HAP-1 (cell line): Measurements from ENCODE around the gene ZBTB25.
A peak's percentile ranks its signal among the peaks of the same experiment; 100 is the strongest.

Experiments
- DNase-seq, 2 experiments: peaks; one replicate each; pipeline ENCODE4 v3.0.0-alpha.2; 2016 to 2020; ENCODE audit warnings: low spot score in 2 of 2
- H3K27me3 ChIP-seq: fragments of 250-450 bp; sonication (Bioruptor Pico); 2 replicates; pipeline ENCODE4 v1.5.1; 2020; ENCODE audit warnings: low read depth, mild to moderate bottlenecking, moderate library complexity
- H3K36me3 ChIP-seq: fragments of 250-450 bp; sonication (Bioruptor Pico); replicated peaks from 2 replicates; pipeline ENCODE4 v1.5.1; 2020; ENCODE audit warnings: mild to moderate bottlenecking
- H3K4me1 ChIP-seq: fragments of 250-450 bp; sonication (Bioruptor Pico); 2 replicates; pipeline ENCODE4 v1.5.1; 2020; ENCODE audit warnings: mild to moderate bottlenecking
- H3K4me3 ChIP-seq: fragments of 250-450 bp; sonication (Bioruptor Pico); 2 replicates; pipeline ENCODE4 v1.5.1; 2020; ENCODE audit warnings: mild to moderate bottlenecking, moderate library complexity
- H3K9me3 ChIP-seq: fragments of 250-450 bp; sonication (Bioruptor Pico); 2 replicates; pipeline ENCODE4 v1.5.1; 2020; ENCODE audit warnings: mild to moderate bottlenecking, moderate library complexity
- in situ Hi-C: fragments of 300-500 bp; cut with MboI; formaldehyde crosslinking; loops from 3 replicates; pipeline ENCODE4 v1.14.3; 2020; ENCODE audit warnings: low sequenced_read_pairs, inconsistent platforms, mixed read lengths

The ZBTB25 gene

DNA sequence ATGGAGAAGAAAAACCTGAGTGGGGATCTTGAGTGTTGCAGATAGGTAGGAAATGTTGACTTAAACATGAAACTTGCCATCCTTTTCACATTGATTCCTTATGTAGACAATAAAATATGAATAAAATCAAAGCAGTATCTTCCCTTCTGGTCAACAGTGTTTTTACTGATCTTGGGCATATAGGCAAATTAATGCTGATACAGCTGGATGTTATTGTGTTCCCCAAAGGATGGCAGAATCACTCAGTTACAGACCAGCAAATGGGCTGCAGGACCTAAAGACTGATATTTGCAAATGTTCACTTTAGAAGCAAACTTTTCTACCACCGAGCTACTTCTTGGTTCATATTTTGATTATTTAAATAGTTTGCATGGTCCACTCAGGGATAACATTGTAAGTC, 81.6 kb downstream of the ZBTB25 start:
- in situ Hi-C loops, result no loop called here
- no peak for DNase-seq
- Histone ChIP-seq H3K4me3 (no peak overlapping the region), H3K36me3 (peaks cover 90% of the 10 kb centered on the region), H3K4me1 (peaks cover 9% of the 10 kb centered on the region), H3K9me3 (no peaks in the 10 kb centered on the region), H3K27me3 (no peaks in the 10 kb centered on the region)

DNA sequence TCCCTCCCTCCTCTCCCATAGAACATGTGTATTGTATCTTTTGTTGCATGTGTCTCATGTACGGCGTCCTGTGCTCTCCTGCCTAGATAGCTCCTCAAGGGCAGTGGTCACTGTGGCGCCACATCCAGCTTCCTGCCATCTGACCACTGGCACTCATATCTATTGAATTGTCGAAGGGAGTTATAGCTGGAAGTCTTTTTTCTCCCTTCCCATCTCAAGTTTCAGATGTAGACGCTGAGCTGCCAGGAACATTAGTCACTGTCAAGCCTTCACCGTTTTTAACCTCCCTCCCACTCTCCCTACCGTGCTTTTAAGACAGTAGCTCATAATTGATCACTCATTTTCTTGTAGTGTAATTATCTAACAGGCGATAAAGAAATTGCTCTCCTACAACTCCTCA, 82.5 kb downstream of the ZBTB25 start:
- Histone ChIP-seq H3K36me3 (peaks cover 90% of the 10 kb centered on the region), H3K4me3 (no peak overlapping the region), H3K9me3 (no peaks in the 10 kb centered on the region), H3K27me3 (no peaks in the 10 kb centered on the region), H3K4me1 (peaks cover 9% of the 10 kb centered on the region)
- DNase-seq, result no peak
- in situ Hi-C loops, result no loop called here

DNA sequence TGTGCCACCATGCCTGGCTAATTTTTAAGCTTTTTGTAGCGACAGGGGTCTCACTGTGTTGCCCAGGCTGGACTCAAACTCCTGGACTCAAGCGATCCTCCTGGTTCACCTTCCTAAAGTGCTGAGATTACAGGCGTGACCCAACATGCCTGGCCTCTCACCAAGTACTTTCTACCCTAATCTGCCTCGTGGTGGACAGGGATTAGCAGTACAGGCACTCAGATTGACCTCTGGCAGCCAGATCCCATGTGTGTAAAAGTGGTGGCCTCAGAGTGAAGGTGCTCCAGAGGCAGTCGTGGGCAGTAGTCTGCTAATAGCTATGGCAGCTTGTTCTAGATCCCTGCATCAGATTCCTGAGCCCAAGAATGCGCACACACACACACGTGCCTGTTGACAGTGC, 84.6 kb downstream of the ZBTB25 start:
- in situ Hi-C loops, result no loop called here
- H3K36me3 ChIP-seq, result peaks cover 92% of the 10 kb centered on the region

DNA sequence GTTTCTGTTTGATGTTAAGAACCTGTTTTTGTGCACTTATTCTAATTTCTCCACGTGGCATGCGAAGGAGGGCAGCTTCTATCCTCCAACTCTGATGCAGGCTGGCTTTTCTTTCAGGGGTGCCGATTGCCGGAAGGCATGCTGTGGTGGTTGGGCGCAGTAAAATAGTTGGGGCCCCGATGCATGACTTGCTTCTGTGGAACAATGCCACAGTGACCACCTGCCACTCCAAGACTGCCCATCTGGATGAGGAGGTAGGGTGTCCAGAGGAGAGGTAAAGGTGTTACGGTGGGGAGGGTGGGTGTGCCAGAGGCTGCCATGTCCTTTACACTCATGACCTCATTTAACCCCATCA, 85.9 kb downstream of the ZBTB25 start:
- DNase-seq, result no peak
- H3K27me3 ChIP-seq, result no peaks in the 10 kb centered on the region
- no peaks in the 10 kb centered on the region for H3K4me1 ChIP-seq
- no peak overlapping the region for H3K4me3 ChIP-seq
- in situ Hi-C loops, result no loop called here
- no peaks in the 10 kb centered on the region for H3K9me3 ChIP-seq
- H3K36me3 ChIP-seq, result peaks cover 94% of the 10 kb centered on the region

More for the DNA sequence above, 84.6 kb downstream of the ZBTB25 start:
- DNase-seq, result no peak
- peaks cover 2% of the 10 kb centered on the region for H3K4me1 ChIP-seq
- H3K4me3 ChIP-seq, result no peak overlapping the region
- no peaks in the 10 kb centered on the region for H3K27me3 ChIP-seq
- H3K9me3 ChIP-seq, result no peaks in the 10 kb centered on the region

DNA sequence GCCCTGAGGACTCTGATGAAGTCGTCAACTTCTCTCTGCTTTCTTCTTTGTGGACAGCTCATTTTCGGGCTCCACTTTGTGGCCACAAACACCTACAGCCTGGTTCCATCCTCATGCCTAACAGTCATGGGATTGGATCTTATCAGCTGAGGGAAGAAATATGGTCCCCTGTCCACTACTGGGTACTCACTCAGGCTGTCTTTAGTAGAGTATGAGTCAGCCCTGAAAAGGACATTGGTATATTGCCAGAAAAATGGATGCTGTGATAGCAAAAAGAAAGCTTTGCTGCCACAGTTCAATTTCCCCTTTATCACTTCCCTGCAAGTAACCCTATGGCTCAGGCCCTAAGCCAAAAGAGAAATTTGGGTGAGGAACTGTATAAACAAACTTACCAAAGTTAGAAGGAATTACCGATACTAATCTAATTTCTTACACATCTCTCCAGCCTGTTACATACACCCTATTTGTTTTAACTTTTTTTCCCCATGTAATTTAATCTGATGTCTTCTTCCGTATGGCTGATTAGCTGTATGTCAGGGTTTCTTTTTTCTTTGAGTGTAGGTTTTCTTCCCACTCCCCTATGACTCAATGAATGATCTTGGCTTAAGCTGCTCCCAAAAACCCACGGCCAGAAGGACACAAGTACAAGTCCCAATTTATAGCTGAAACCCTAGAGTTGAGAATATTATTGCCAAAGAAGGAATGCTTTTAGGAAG, 86.4 kb downstream of the ZBTB25 start:
- H3K4me1 ChIP-seq, result no peaks in the 10 kb centered on the region
- DNase-seq, result no peak
- in situ Hi-C loops, result no loop called here
- H3K27me3 ChIP-seq, result no peaks in the 10 kb centered on the region
- no peaks in the 10 kb centered on the region for H3K9me3 ChIP-seq
- peaks cover 92% of the 10 kb centered on the region for H3K36me3 ChIP-seq
- no peak overlapping the region for H3K4me3 ChIP-seq

DNA sequence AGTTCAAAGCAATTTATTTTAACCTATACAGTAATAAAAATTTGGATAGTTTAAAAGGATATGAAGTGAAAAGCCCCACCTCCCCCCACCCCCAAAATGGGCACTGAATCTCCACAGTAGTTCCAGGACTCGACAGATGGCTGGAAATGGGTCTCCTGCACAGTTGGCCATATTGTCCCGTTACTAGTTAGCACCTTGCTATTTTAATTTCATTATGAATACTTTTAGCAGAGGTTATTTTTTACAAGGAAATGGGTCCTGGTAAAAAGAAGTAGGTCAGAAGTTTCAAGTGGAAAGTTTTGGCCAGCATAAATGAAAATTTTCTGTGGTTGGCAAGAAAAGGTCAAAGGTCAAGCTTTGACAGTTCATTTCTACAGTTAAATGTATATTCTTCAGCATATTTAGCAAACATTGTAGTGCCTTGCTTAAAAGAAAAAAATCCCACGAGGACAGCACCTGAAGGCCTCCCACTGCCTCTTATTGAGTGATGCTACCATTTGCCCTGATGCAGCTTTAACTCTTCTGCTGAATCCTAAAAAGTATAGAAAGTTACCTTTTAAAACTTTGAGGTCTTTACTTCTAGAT, 87.2 kb downstream of the ZBTB25 start:
- no peak for DNase-seq
- in situ Hi-C loops, result no loop called here
- H3K36me3 ChIP-seq, result peaks cover 92% of the 10 kb centered on the region

DNA sequence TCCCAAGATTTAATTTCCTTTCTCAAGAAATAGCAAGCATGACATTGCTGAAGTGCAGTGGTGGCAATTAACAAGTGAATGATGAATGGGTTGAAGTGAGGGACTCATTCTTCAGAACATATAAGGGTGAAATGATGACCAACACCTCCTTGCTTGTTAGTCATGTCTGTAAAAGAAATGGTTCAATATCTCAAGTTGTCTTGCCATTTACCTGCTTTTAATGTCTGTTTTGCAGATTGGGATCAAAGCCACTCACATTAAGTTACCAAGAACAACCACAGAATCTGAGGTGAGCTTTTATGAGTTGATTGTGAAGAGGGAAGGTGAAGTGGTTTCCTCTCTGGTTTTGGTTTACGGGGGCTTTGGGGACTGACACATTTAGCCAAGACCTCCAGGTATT, 91.4 kb downstream of the ZBTB25 start:
- DNase-seq, result no peak
- Histone ChIP-seq H3K36me3 (peaks cover 74% of the 10 kb centered on the region), H3K27me3 (no peaks in the 10 kb centered on the region), H3K4me3 (no peak overlapping the region), H3K9me3 (no peaks in the 10 kb centered on the region), H3K4me1 (peaks cover 9% of the 10 kb centered on the region)
- in situ Hi-C loops, result no loop called here

More for the DNA sequence above, 87.2 kb downstream of the ZBTB25 start:
- H3K4me1 ChIP-seq, result no peaks in the 10 kb centered on the region
- H3K27me3 ChIP-seq, result no peaks in the 10 kb centered on the region
- H3K4me3 ChIP-seq, result no peak overlapping the region
- no peaks in the 10 kb centered on the region for H3K9me3 ChIP-seq

DNA sequence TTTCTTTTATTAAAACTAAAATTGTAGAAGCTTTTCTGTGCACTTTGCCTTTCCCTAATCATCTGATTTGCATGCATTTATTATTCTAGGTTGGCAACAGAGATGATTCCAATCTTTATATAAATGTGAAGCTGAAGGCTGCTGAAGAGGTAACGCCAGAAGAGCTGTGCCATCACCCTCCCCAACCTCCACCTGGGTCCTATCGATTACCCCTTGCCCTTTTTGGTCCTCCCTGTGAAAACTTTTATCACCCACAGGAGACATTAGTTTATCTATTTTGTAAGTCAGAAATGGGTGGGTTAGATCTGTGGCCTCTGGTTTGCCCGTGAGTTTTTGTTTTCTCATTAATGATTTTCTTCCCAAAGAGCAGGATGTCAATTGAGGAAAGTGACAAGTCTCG, 92.6 kb downstream of the ZBTB25 start:
- peaks cover 68% of the 10 kb centered on the region for H3K36me3 ChIP-seq
- in situ Hi-C loops, result no loop called here

DNA sequence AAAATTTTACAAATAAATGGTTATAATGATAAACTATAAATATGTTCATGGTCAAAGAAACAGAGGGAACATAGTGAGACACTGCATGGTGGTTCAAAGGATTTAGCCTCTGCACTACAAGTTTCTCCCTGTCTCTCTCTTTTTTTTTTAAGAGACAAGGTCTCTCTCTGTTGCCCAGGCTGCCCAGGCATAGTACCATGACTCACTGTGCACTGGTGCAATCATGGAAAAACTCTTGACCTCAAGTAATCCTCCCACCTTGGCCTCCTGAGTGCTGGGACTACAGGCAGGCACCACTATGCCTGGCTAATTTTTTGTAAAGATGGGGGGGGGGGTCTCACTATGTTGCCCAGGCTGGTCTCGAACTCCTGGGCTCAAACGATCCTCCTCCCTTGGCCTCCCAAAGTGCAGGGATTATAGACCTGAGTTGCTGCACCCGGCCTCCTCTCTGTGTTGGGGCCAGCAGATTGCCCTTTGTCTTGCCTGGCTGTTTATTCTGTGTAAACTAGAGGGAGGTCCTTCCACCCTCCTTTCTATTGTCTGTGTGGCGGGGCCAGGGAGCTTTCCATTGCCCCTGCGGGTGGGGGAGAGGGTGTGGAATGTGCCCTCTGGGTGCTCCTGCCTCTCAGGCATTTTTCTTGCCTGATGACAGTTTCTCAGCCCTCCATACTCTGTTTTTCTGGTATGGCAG, 93.4 kb downstream of the ZBTB25 start:
- peak; percentile 49 to 79 for DNase-seq
- Histone ChIP-seq H3K9me3 (no peaks in the 10 kb centered on the region), H3K4me1 (peaks cover 9% of the 10 kb centered on the region), H3K27me3 (no peaks in the 10 kb centered on the region), H3K4me3 (no peak overlapping the region), H3K36me3 (peaks cover 65% of the 10 kb centered on the region)
- in situ Hi-C loops, result no loop called here

More for the DNA sequence above, 92.6 kb downstream of the ZBTB25 start:
- Histone ChIP-seq H3K4me1 (peaks cover 9% of the 10 kb centered on the region), H3K4me3 (no peak overlapping the region), H3K9me3 (no peaks in the 10 kb centered on the region), H3K27me3 (no peaks in the 10 kb centered on the region)
- no peak for DNase-seq

DNA sequence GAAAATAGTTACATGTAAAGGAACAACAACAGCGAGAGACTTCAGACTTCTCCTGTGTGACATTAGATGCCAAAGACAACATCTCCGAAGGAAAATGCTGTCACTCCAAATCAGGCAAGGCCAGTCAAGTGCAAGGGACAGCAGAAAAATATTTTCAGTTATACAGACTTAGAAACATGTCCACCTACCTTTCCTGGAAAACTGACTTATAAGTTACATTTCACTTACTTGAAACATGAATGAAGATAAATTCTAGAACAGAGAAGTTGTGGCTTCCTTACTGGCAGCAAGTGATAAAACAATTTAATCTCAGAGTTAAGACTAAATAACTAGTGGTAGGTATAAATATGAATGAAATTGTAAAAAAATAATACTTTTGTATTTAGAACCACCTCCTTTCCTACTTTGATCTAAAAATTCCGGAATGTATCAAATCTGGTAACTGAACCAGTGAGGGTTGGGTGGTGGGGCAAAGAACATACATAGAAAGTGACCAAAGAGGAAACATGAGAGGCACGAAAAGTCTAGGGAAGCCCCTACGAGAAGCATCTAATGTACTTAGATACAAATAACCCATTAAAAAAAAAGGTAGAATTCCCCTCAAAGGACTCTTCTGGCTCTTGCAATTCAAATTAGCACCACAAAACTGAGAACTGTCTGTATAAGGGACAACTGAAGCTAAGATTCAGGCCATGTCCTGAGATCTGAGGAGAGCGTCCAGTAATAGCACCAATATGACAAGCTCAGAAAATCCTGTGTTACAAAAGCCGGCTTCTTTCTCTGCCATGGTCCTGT, 94.3 kb downstream of the ZBTB25 start:
- H3K4me3 ChIP-seq, result no peak overlapping the region
- H3K27me3 ChIP-seq, result no peaks in the 10 kb centered on the region
- H3K4me1 ChIP-seq, result peaks cover 9% of the 10 kb centered on the region
- H3K9me3 ChIP-seq, result no peaks in the 10 kb centered on the region
- no peak for DNase-seq
- in situ Hi-C loops, result no loop called here
- peaks cover 67% of the 10 kb centered on the region for H3K36me3 ChIP-seq

DNA sequence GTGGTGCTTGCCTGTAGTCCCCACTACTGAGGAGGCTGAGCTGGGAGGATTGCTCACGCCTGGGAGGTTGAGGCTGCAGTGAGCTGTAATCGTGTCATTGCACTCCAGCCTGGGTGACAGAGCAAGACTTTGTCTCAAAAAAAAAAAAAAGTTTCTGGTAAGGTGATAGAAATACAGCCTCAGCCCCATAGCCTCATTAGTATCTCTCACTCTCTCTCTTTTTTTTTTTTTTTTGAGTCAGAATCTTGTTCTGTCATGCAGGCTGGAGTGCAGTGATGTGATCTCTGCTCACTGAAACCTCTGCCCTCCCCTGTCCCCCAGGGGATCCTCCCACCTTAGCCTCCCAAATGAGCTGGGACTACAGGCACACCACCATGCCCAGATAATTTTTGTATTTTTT, 96.3 kb downstream of the ZBTB25 start:
- no peak for DNase-seq
- Histone ChIP-seq H3K36me3 (peaks cover 61% of the 10 kb centered on the region), H3K4me3 (no peak overlapping the region), H3K4me1 (peaks cover 9% of the 10 kb centered on the region), H3K27me3 (no peaks in the 10 kb centered on the region), H3K9me3 (no peaks in the 10 kb centered on the region)
- in situ Hi-C loops, result no loop called here

DNA sequence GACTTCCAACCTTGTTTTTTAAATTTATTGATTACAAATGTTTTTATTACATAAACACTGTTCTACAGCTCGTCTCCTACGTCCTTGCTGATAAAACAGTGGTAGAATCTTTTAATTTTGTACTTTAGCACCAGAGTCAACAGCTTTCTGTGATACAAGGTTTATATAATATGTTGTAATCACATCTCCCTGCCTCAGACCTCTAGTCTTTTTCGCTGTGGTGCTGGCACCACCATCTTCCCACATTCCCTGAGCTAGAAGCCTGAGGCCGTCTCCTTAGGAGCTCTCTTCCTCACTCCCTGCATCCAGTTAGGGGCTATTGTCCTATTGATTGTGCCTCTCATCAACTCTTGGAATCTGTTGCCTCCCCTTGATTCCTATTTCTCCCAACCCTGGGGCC, 98.3 kb downstream of the ZBTB25 start:
- in situ Hi-C loops, result no loop called here
- no peak for DNase-seq
- H3K36me3 ChIP-seq, result peaks cover 66% of the 10 kb centered on the region
- no peak overlapping the region for H3K4me3 ChIP-seq
- H3K9me3 ChIP-seq, result no peaks in the 10 kb centered on the region
- H3K4me1 ChIP-seq, result peaks cover 5% of the 10 kb centered on the region
- no peaks in the 10 kb centered on the region for H3K27me3 ChIP-seq

DNA sequence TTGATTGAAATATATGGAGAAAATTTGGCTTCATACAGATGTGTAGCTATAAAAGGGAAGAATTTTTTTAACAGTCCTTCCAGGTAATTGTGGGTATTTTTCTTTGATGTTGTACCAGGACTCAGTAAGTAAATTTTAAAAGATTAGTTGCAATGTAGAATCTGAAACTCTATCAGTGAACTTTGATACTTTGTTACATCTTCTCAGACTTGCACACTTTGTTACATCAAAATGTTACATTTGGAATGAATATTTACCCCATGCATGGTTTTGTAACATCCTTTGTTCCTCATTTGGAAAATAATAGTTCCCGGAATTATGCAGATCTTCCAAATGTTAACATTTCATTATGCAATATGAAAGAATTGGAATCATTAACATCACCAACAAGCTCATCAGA, 101.7 kb downstream of the ZBTB25 start:
- in situ Hi-C loops, result no loop called here
- Histone ChIP-seq H3K4me3 (no peak overlapping the region), H3K4me1 (no peaks in the 10 kb centered on the region), H3K27me3 (no peaks in the 10 kb centered on the region), H3K9me3 (no peaks in the 10 kb centered on the region), H3K36me3 (peaks cover 53% of the 10 kb centered on the region)
- no peak for DNase-seq
